NCI-H2196 treated with DMSO at 0.1 percent for 48 hours (cell line): ENCODE data around the gene ATP13A3.
"Not testable (repeated sequence)": the region's sequence is repeated elsewhere in the genome, so short reads cannot be mapped to it uniquely, and the experiment has no call there.

Experiments
- DNase-seq: peaks from one replicate; lab custom pipeline; 2025; ENCODE audit not compliant: unreplicated experiment; lab: John Stamatoyannopoulos, UW

ATP13A3 gene

GRCh38 chr3:194486540-194487288 lies at the start of gene ATP13A3:
Gene ATP13A3 (minus strand): TSS chr3:194487002. CDS start chr3:194462190, 24,812 bp downstream.
- DNase-seq: peak; percentile 97

DNA sequence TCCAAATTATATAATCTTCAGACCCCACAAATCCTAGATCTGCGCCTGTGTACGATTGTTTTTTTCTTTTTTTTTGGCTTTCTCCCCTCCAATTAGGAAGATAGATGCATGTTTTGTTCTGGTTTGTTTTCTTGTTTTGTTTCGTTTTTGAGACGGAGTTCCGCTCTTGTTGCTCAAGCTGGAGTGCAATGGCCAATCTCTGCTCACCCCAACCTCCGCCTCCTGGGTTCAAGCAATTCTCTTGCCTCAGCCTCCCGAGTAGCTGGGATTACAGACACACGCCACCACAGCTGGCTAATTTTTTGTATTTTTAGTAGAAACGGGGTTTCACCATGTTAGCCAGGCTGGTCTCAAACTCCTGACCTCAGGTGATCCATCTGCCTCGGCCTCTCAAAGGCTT lies 48.4 kb upstream of the ATP13A3 start:
- not testable (repeated sequence) for DNase-seq

- no peak for DNase-seq
Observed at GRCh38 chr3:194534243-194534642, 47.4 kb upstream of the ATP13A3 start.

DNA sequence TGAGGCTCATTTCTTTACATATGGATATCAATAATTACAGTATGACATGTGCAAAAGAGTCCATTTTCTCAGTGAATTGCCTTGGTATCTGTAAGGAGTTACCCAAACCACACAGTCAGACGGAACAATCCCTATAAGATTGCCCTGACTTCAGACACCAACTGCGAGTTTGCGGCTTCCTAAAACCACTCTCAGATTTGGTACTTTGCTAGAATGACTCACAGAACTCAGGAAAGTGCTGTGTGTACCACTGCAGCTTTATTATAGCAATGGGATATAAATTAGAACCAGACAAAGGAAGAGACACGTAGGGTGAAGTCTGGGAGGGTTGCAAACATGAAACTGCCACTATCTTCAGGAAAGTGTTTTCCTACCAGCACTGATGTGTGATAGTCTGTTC lies 45.8 kb upstream of the ATP13A3 start:
- DNase-seq: no peak

DNA sequence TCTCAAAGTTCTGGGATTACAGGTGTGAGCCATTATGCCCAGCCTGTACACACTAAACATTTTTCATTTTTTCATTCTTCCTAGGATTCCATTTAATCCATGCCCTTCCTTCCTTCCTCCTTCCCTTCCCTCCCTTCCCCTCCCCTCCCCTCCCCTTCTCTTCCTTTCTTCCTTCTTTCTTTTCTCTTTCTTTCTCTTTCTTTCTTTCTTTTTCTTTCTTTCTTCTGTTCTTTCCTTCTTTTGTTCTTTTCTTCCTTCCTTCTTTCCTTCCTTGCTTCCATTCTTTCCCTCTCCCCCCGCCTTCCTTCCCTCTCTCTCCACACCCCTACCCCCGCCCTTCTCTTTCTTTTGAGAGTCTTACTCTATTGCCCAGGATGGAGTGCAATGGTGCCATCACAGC lies 40.9 kb upstream of the ATP13A3 start:
- DNase-seq: no peak

- DNase-seq: no peak
Observed at GRCh38 chr3:194526164-194526563, 39.4 kb upstream of the ATP13A3 start.

- peak; percentile 22 for DNase-seq
Observed at GRCh38 chr3:194522579-194523046, 35.8 kb upstream of the ATP13A3 start.

DNA sequence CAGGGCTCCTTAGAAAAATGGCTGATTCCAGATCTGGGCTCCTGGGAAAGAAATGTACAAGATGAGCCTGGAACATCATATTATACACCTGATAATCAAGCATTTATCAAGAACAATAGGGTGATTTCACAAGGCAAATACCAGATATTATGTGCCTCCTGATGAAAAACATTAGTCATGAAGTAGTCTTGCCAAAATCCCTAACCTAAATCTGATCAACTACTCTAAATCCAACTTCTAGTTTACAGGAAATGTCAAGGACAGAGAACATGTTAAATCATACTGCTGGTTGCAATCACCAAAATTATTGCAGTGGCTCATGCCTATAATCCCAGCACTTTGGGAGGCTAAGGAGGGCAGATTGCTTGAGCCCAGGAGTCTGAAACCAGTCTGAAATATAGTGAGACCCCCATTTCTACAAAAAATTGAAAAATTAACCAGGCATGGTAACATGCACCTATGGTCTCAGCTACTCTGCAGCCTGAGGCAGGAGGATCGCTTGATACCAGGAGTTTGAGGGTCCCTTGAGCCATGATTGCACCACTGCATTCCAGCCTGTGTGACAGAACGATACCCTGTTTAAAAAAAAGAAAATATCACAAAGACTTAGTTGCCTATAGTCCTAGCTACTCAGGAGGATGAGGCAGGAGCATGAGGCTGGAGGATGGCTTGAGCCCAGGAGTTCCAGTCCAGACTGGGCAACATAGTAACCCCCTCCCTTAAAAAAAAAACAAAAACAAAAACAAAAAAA lies 34.9 kb upstream of the ATP13A3 start:
- no peak for DNase-seq

GRCh38 chr3:194520682-194521162 lies 33.9 kb upstream of the ATP13A3 start:
- not testable (repeated sequence) for DNase-seq

GRCh38 chr3:194520201-194520600 lies 33.4 kb upstream of the ATP13A3 start:
- not testable (repeated sequence) for DNase-seq

DNA sequence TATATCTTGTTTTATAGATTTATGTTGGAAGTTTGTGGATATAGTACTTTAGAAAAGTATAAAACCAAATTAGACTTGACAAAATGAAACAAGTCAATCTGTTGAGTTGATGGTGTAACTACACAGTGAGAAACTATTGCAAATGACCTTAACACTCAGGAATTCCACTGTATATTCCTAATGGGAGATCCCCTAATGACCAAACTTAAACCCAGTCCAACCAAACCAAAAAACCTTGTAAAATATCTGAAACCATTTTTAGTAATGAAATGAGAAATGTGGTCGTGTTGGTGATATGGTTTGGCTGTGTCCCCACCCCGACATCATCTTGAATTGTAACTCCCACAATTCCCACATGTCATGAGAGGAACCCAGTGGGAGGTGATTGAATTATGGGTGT lies 31.9 kb upstream of the ATP13A3 start:
- DNase-seq: no peak

GRCh38 chr3:194517333-194517732 lies 30.5 kb upstream of the ATP13A3 start:
- no peak for DNase-seq

DNA sequence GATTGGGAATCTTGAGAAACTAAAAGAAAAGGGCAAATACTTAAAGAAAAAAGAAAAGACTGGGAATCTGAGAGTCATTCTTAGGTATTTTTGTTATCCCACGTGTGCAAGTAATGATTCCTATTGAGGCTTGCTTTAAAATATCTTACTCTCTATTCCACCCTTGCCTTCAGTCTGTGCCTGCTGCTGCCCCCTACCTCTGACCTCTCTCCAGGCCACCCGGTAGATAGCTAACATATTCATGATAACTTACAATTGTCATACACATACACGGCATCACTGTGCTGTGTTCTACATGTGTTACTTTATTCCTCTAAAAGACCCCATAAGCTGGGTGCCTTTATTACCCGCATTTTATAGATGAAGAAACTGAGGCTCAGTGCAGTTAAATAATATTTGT lies 27.8 kb upstream of the ATP13A3 start:
- DNase-seq: no peak

GRCh38 chr3:194512895-194513601 lies 26.2 kb upstream of the ATP13A3 start:
- DNase-seq: peak; percentile 96

DNA sequence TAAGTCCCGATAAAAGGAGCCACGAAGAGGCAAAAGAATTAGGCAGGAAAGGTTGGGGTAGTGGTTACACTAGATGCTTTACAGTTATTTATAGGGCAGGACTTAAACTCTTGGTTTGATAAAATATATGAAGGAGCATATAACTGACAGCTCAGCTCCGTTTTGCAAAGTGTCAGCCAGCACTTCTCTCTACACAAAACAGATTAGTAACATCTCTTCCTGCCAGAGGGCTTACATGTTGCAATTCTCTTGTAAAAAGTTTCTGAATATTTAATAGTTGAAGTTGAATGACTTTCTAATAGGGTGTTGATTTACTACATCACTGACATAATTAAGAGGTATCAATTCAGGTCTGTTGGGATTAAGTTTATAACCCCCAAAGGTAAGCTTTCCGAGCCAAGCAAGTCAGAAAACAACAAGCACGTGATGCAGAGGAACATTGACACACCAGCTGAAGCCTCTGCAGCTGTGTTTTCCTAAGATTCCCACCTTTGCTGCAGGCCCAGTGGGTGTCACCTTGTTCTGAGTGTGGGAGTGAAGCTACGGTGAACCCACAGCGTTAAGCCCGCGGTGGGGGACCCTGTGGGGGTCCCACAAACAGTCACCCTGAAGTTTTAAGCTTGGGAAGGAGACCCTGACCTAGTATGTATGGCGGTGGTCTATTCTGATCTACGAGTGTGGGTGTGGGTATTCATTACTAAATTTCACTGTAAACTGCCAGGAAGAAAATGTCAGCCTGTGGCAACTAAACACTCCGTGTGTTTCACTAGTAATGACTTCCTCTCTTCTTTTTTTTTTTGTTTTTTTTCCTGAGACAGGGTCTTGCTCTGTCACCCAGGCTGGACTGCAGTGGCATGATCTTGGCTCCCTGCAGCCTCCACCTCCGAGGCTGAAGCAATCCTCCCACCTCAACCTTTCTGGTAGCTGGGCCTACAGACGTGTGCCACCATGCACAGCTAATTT lies 22.0 kb upstream of the ATP13A3 start:
- no peak for DNase-seq

DNA sequence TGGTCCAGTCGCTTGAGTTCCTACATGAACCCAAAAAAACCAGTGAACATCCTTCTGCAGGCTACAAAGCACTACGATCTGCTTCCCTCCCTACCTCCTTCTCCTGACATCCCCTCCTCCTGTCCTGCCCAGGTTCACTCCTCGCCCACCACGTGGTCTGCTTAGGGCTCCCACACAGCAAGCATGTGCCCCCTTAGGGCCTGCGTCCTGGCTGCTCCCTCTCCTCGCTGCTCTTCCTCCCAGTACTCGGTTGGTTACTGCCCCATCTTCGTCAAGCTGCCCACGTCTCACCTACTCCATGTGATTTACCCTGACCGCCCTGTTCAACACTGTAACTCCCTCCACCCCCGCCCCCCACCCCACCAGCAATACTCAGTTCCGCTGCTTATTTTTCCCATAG lies 20.8 kb upstream of the ATP13A3 start:
- DNase-seq: no peak

DNA sequence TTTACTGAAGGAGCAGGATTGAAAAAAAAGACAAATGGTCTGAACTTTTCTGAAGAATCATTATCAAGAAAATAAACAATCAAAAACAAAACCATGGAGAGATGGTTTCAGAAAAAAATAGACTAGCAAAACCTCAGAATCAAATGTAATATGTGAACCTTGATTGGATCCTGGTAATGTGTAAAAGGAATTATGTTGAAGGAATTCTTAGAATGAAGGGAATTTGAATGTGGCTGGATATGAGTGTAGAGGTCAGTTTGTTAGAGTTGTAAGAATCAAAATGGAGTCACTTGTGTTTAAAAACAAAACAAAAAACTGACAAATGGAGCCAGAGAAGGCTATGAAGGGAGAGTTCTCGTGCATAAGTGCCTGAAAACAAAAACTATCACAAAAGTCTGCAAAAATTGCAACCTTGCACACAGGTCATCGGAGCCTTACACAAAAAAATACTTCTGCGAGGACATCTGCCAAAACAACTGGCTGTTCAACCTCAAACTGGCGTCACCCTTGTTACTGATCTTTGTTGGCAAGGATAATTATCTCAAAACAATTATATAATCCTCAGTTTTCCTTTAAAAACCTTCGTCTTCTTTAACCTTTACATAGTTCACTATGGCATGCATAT lies 19.1 kb upstream of the ATP13A3 start:
- no peak for DNase-seq

DNA sequence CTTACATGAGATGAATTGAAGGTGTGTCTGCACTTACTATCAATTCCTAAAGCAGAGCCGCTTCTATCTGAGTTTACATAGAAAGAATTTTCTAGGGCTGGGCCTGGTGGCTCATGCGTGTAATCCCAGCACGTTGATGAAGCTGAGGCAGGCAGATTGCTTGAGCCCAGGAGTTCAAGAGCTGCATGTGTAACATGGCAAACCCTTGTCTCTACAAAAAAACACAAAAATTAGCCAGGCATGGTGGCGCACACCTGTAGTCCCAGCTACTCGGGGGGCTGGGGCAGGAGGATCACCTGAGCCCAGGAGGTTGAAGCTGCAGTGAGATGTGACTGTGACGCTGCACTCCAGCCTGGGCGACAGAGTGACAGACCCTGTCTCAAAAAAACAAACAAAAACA lies 18.1 kb upstream of the ATP13A3 start:
- no peak for DNase-seq

GRCh38 chr3:194504146-194504545 lies 17.3 kb upstream of the ATP13A3 start:
- no peak for DNase-seq

DNA sequence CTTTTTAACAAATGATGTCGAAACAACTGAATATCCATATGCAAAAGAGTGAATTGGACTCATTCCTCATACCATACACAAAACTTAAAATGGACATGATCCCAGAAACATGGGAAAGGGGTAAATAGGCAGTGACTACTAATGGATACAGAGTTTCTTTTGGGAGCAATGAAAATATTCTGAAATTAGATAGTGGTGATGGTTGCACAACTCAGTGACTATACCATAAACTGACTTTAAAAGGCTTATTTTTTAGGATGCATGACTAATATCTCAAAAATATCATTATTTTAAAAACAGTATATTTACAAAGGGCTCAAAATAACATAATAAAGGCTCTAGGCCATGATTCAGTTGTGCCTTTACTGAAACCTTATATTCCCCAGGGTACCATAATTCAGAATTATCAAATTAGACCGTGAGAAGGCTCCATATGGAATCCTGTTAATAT lies 16.3 kb upstream of the ATP13A3 start:
- no peak for DNase-seq
